ENCODE data around the gene RGS4. TPM values are rescaled to one million over a fixed set of nuclear protein-coding genes. Genes with fewer than 3 reads are reported as not detected.

Gene RGS4
- total RNA-seq, 1 donor from 2014 or later, result not detected

DNA sequence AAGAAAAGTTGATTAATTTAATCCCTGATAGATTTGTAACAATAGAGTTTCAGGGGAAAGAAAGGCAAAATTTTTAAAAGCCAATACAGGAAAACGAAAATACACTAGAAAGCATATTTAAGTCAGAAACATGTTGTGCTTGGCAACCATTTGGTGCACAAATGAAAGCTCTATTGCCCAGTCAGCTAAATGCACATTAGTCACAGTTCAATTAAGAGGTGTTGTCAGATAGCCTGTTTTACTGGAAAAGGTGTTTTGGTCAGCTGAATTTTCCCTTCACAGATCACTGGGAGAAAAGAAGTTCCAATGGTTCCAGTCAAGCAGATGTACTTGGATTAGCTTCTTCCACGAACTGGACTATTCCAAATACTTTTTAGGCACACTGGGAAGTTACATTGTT lies 25.4 kb downstream of the RGS4 start:
- intact Hi-C loops (cut with micrococcal nuclease), result no loop called here

DNA sequence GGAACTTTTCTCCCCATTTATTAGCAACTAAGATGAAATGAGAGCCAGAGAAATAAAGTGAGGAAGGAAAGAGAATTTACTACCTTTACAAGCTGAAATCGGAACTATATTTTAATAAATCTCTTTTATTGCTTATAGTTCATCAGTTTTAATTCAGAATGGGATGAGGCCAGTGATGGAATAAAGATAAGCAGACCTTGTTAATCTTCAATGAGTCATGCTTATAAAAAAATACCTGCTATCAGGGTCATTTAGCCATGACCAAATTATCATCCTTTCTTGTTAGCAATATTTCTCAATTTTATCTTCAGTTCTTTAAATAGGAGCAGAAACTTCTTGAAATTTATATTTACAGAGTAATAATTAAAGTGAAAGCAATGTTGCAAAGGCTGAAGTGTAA lies 26.1 kb downstream of the RGS4 start:
- intact Hi-C loops (cut with micrococcal nuclease), result no loop called here

DNA sequence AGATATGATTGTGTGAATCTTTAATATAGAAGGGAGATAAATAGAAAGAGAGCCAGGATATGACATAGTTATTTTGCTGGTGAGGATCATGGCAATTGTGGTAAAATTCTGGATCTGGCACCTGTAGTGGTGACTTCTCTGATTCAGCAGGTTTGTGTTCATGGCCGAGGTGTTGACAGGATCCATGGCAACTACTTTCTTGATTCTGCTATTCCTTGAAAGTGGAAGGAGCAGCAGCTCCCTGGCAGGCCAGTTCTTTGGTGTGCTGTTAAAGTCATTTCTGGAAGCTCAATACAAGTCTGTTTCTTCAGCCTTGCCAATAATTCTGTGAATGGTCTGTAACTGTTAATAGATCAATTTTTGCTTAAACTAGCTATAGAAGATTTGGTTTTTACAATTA lies 33.4 kb downstream of the RGS4 start:
- intact Hi-C loops (cut with micrococcal nuclease), result no loop called here

DNA sequence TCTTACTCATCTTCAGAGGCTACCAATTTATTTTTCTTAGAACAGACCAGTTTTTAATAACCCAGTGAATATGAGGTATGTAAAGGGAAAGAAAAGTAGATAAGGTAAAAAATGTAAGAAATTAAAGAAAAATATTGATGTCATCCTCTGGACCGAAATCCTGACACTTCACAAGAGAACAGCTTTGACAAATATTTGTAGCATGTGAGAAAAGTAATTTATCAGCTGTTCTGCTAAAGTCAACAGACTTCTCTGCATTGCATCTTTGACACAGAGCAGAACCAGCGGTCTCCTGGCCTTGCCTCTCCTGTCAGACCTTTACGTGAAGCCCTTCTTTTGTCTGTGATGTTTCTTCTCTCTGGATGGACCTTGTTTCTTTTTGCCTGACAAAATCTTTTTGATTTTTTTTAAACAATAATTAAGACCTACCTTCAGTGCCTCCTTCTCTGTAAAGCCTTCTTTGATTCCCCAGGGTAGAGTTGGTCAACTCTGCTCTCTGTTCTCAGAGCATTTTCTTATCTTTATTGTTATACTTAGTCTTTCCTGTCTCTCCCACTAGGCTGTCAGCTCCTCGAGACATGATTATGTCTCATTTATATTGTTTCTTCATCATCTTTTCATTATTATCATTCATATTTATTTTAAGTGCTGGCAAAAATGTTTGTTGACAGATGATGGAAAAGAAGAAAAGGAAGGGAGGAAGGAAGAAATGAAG lies 35.4 kb downstream of the RGS4 start:
- intact Hi-C loops (cut with micrococcal nuclease), result no loop called here

DNA sequence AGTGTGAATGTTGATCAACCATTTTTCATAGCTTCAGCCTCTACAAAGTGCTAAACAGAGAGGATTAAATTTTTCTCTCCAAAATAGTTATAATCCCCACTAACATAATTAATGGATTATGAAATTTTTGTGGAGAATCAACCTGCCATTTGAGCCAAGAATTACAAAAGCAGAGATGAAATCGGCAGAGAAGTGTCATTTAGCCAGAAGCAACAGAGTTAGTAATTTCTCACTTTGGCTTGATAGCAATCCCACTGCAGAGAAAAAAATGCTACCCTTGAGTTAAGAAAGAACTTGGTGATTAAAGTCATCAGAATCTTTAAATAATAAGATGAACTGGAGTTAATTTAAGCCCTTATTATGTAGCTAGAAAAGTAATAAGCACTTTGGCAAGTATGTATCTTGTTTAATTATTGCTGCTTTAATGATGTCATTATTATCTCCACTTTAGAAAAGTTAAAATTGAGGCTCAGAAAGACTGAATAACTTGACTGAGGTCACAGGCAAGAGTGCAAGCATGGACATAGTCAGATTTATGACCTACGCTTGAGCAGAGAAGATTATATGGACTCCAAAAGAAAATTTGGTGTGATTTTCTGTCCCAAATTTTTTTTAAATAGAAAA lies 37.3 kb downstream of the RGS4 start:
- intact Hi-C loops (cut with micrococcal nuclease), result no loop called here

DNA sequence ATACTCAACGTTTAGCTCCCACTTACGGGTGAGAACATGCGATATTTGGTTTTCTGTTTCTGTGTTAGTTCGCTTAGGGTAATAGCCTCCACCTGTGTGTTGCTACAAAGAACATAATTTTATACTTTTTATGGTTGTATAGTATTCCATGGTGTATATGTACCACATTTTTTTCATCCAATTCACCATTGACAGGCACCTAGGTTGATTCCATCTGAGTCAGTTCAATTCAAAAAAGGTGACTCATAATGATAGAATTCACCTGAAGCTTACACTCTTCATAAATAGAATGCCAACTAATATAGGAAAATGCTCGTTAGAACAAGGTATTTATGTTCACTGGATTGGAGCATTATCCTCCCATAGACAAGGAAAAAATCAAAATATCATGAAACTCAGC lies 38.5 kb downstream of the RGS4 start:
- intact Hi-C loops (cut with micrococcal nuclease), result no loop called here

DNA sequence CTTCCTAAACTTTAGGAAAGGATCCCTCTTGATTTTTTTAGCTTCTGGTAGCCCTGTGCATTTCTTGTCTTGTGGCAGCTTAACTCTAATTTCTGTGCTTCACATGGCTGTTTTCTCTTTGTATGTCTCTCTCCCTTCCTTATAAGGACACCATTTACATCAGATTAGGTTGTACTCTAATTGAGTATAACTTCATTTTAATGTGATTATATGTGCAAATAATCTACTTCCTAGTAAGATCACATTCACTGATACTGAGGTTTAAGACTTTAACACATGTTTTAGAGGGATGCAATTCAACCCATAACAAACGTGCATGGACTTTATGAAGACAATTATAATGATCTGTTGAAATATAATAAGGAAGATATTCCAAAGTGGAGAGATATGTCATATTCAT lies 46.7 kb downstream of the RGS4 start:
- intact Hi-C loops (cut with micrococcal nuclease), result no loop called here

DNA sequence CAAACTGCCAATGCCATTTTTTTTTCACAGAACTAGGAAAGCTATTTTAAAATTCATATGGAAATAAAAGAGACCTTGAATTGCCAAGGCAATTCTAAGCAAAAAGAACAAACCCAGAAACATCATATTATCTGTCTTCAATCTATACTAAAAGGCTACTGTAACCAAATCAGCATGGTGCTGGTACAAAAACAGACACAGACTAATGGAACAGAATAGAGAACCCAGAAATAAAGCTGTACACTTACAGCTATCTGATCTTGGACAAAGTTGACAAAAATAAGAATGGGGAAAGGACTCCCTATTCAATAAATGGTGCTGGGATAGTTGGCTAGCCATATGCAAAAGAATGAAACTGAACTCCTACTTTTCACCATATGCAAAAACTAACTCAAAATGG lies 50.5 kb downstream of the RGS4 start:
- intact Hi-C loops (cut with micrococcal nuclease), result no loop called here

DNA sequence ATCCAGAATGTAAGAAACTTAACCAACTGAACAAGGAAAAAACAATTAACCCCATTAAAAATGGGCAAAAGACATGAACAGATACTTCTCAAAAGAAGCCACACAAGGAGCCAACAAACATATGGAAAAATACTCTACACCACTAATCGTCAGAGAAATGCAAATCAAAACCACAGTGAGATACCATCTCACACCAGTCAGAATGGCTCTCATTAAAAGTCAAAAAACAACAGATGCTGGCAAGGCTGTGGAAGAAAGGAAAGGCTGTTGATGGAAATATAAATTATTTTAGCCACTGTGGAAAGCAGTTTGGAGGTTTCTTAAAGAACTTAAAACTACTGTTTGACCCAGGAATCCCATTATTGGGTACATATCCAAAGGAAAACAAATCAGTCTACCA lies 51.2 kb downstream of the RGS4 start:
- intact Hi-C loops (cut with micrococcal nuclease), result no loop called here

DNA sequence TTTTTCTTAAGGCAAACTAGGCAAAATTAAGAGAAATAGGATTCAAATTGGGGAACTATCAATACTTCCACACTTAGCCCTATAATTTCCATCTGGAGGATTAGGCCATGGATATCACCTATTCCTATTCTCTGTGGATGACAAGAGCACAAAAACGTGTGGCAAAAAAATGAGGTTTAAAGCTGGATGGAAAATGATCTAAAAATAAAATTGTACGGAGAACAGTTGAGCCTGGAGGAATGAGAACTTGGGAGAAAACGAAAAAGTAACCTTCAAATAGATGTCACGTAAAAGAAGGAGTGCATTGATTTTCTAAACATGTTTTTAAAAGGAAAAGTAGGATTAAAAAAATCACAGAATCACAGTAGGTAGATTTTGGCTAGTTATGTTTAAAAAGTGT lies 55.7 kb downstream of the RGS4 start:
- intact Hi-C loops (cut with micrococcal nuclease), result no loop called here

Other genes with a start within 250 kb of the RGS4 start
- not detected in 2 replicates for gene CCDC190, start 208.2 kb upstream of the RGS4 start, total RNA-seq
- 2.3 and 2.7 TPM in 2 replicates for gene RGS5, start 133.6 kb downstream of the RGS4 start, total RNA-seq